ENCODE results near the gene CSRNP3. TPM values are rescaled to one million over a fixed set of nuclear protein-coding genes. Genes with fewer than 3 reads are reported as not detected.

Gene CSRNP3
- total RNA-seq, 4 donors from 2014 or later: 0.12 to 1.5 (median 0.93) TPM

DNA sequence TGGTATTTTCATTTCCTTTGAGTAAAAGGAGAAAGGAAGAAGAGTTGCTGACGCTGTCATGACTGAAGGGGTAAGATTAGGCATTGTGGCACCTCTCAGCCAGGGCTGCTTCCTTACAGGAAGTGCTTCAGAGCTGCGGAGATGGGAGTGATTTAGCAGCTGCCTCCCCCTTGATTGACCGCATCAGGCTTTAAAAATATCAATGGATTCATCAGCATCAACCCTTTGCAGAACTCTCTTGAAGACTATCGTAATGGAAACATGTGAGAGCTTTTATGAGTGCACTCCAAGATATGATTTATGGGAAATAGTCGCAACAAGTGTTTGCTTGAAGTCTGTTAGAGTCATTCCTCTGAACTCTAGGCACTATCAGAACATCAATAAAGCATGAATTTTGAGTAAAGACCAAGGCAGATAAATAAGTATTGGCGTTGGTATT, 141.1 kb downstream of the CSRNP3 start:
- ATAC-seq (ENCODE audit: low FRiP score) (no peak), DNase-seq (ENCODE audit: low spot score) (no peak)
- TF ChIP-seq, protein P1, sequence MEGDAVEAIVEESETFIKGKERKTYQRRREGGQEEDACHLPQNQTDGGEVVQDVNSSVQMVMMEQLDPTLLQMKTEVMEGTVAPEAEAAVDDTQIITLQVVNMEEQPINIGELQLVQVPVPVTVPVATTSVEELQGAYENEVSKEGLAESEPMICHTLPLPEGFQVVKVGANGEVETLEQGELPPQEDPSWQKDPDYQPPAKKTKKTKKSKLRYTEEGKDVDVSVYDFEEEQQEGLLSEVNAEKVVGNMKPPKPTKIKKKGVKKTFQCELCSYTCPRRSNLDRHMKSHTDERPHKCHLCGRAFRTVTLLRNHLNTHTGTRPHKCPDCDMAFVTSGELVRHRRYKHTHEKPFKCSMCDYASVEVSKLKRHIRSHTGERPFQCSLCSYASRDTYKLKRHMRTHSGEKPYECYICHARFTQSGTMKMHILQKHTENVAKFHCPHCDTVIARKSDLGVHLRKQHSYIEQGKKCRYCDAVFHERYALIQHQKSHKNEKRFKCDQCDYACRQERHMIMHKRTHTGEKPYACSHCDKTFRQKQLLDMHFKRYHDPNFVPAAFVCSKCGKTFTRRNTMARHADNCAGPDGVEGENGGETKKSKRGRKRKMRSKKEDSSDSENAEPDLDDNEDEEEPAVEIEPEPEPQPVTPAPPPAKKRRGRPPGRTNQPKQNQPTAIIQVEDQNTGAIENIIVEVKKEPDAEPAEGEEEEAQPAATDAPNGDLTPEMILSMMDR (IDR thresholded peaks at IDR 0.05): no peak

DNA sequence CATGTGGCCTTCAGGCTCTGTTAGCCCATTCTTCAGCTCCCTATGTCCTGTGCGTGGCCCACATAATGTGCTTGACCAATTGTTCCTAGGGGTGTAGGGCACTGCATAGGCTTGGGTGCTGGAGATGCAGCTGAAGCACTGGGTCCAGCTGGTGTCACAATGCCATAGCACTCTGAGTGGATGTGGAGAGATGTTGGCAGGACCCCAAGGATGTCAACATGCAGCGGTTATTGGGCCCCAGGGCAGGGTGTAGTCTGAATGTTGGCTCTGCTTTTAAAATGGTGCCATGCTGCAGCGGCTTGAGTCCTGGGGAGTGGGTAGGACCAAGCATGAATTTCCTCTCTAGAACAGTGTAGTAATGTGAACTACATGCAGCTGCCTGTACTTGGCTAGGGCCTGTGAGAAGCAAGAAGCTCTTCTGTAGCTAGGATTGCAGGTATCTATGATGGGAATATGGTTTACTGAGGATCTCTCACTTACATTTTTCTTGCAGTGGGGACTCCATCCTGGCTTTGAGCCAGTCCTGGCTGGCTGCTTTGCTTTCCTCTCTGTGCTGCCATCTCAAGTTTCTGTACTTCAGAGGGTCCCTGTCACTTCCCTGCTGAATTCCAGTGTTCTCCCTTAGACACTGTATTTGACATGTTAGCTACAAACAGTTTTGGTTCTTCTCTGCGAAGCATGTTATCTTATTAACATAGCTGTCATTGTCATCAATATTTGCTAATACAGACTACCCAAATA, 148.4 kb downstream of the CSRNP3 start:
- DNase-seq (ENCODE audit: low spot score) (no peak), ATAC-seq (ENCODE audit: low FRiP score) (no peak)
- TF ChIP-seq, protein P1 (IDR thresholded peaks at IDR 0.05): no peak

DNA sequence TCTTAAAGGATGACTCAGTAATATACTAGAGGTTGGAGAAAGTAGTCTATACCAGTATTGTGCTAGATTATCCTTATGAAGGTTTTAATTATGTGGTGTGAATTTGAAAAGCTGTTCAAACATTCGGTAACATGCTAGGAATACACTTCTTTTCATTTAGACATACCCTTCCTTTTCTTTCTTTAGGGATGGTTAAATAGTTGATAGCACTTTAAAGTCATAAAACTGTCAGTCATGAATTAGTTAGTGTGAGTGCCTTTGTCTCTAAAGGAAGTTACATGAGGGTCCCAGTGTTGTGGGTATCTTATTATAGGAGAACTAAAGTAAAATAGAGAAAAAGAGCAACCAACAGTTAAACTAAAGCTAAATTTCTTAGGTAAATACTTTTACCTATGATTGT, 149.3 kb downstream of the CSRNP3 start:
- ATAC-seq (ENCODE audit: low FRiP score): no peak
- TF ChIP-seq, protein P1 (IDR thresholded peaks at IDR 0.05): no peak
- DNase-seq (ENCODE audit: low spot score): no peak

DNA sequence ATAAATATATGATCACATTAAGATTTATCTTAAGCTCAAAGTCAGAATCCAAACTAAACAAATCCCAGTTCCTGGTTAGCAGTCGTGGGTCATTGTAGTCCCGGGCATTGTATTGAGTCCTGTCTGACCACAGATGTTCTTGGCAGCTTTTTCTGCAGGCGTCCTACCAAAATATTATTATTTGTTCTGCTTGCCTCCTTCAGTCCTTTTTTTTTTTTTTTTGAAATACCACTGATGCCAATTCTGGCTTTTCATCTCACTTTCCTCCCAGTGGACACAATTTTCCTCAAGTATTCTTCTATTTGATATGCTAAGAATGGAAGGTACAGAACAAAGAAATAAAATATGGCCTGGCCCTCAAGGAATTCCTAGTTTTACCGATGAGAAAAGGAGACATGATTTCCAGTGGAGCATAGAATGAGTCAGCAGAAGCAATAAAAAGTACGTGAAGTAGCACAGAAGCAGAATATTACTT, 151.6 kb downstream of the CSRNP3 start:
- TF ChIP-seq, protein P1 (IDR thresholded peaks at IDR 0.05): no peak
- ATAC-seq (ENCODE audit: low FRiP score) (no peak), DNase-seq (ENCODE audit: low spot score) (no peak)

DNA sequence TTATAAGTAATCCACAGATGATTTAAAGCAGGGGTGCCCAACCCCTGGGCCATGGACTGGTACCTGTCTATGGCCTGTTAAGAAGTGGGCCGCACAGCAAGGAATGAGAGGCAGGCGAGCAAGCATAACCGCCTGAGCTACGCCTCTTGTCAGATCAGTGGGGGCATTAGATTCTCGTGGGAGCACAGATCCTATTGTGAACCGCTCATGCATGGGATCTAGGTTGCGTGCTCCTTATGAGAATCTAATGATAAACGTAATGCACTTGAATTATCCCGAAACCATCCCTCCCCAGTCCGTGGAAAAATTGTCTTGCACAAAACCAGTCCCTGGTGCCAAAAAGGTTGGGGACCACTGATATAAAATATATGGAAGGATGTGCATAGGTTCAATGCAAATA, 153.7 kb downstream of the CSRNP3 start:
- ATAC-seq (ENCODE audit: low FRiP score) (no peak), DNase-seq (ENCODE audit: low spot score) (no peak)
- TF ChIP-seq, protein P1 (IDR thresholded peaks at IDR 0.05): no peak

DNA sequence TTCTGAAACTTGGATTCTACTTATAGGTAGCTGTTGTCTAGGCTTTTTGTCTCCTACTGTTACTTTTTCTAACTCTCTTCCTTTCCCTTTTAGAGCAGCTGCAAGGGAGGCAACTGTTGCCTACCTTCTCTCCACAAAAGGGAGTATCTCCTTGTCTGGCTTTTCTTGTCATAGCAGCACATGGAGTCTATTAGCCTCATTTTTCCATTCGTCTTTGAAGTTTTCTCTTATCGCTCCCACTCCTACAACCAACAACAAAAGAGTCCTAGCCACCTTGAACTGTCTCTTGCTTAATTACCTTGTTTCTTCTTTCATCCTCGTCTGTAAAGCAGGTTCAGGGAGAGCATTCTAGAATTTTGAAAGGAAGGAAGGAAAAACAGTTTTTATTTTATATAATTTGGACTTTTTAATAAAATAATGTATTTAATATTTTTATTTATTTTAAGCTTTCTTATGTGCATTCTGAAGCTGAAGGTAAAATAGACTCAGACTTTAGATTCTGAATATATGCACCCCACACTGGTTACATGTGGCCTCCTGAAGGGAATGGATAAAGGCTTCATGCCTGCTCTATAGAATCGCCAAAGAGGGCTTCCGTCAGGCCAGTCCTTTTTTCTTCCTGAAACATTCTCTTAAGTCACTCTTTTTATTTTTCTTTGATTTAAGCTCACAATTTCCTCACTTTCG, 154.4 kb downstream of the CSRNP3 start:
- TF ChIP-seq, protein P1 (IDR thresholded peaks at IDR 0.05): no peak
- DNase-seq (ENCODE audit: low spot score): no peak
- ATAC-seq (ENCODE audit: low FRiP score): no peak

DNA sequence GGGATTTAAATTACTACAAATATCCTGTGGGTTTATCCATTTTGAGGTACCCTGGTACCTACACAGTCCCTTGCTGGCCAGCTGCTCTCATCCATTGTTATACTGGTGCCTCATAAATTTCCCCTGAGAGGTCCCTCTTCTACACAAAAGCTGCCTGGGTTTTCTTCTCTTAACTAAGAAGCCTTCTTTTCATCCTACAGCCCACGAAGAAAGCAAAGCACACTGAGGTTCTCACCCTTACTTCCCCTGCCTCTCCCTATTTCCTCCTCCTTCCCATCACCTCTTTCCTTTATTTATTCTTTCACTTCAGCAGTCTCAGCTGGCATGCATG, 154.9 kb downstream of the CSRNP3 start:
- TF ChIP-seq, protein P1 (IDR thresholded peaks at IDR 0.05): no peak
- ATAC-seq (ENCODE audit: low FRiP score): no peak
- no peak for DNase-seq (ENCODE audit: low spot score)
